GM21619 (cell line): ENCODE data around the gene ROBO3.

Source experiments
- ATAC-seq: cut with Tn5 transposase; IDR thresholded peaks from one replicate; pipeline ENCODE4 v1.9.1; 2021; ENCODE audit not compliant: unreplicated experiment

The ROBO3 gene

GRCh38 chr11:124844664-124845079 is 20.6 kb upstream of the ROBO3 start:
- ATAC-seq: no peak

GRCh38 chr11:124846070-124846673 is 19.1 kb upstream of the ROBO3 start:
- no peak for ATAC-seq

- ATAC-seq: no peak
Observed at GRCh38 chr11:124859171-124859570, 6.1 kb upstream of the ROBO3 start.

- no peak for ATAC-seq
Observed at GRCh38 chr11:124861670-124862069, 3.6 kb upstream of the ROBO3 start.

- no peak for ATAC-seq
Observed at GRCh38 chr11:124863137-124863825, 2.0 kb upstream of the ROBO3 start.

GRCh38 chr11:124863826-124864165 is 1.4 kb upstream of the ROBO3 start:
- ATAC-seq: no peak

GRCh38 chr11:124864176-124864891 is 898 bp upstream of the ROBO3 start:
- ATAC-seq: no peak

- no peak for ATAC-seq
Observed at GRCh38 chr11:124864892-124865180, 396 bp upstream of the ROBO3 start.

- ATAC-seq: no peak
Observed at GRCh38 chr11:124865902-124866851, 945 bp downstream of the ROBO3 start.

GRCh38 chr11:124867700-124868099 is 2.5 kb downstream of the ROBO3 start:
- no peak for ATAC-seq

GRCh38 chr11:124868331-124869274 is 3.4 kb downstream of the ROBO3 start:
- ATAC-seq: no peak

GRCh38 chr11:124869331-124869730 is 4.1 kb downstream of the ROBO3 start:
- ATAC-seq: no peak

- ATAC-seq: no peak
Observed at GRCh38 chr11:124869856-124870387, 4.7 kb downstream of the ROBO3 start.

- no peak for ATAC-seq
Observed at GRCh38 chr11:124870430-124870829, 5.2 kb downstream of the ROBO3 start.

GRCh38 chr11:124872280-124872679 is 7.0 kb downstream of the ROBO3 start:
- ATAC-seq: no peak

GRCh38 chr11:124872741-124873140 is 7.5 kb downstream of the ROBO3 start:
- ATAC-seq: no peak

- no peak for ATAC-seq
Observed at GRCh38 chr11:124873951-124874350, 8.7 kb downstream of the ROBO3 start.

- ATAC-seq: no peak
Observed at GRCh38 chr11:124874571-124875255, 9.5 kb downstream of the ROBO3 start.

GRCh38 chr11:124875401-124875800 is 10.2 kb downstream of the ROBO3 start:
- ATAC-seq: no peak
